Muscle layer of duodenum (tissue), 2 donors: ENCODE data around the gene PADI1.

Experiments used
- H3K27ac ChIP-seq: one replicate; pipeline ENCODE4 v1.7.0; 2013; ENCODE audit warnings: mild to moderate bottlenecking, low read length
- H3K27me3 ChIP-seq: one replicate; pipeline ENCODE4 v1.7.0; 2013; ENCODE audit warnings: low read depth, mild to moderate bottlenecking, control low read depth, low read length
- H3K36me3 ChIP-seq, 2 donors: one replicate each; pipeline ENCODE4 v1.7.0; 2013; ENCODE audit warnings: low read length in 2 of 2, control low read depth in 1 of 2, mild to moderate bottlenecking in 1 of 2; ENCODE audit not compliant: insufficient read depth in 2 of 2, control insufficient read depth in 1 of 2
- H3K4me1 ChIP-seq, 2 donors: one replicate each; pipeline ENCODE4 v1.7.0; 2013; ENCODE audit warnings: low read length in 2 of 2, mild to moderate bottlenecking in 2 of 2, control low read depth in 1 of 2, moderate library complexity in 1 of 2; ENCODE audit not compliant: insufficient read depth in 2 of 2, control insufficient read depth in 1 of 2
- H3K4me3 ChIP-seq, 2 donors: one replicate each; pipeline ENCODE4 v1.7.0; 2013; ENCODE audit warnings: low read length in 2 of 2, low read depth in 1 of 2, mild to moderate bottlenecking in 1 of 2
- H3K9me3 ChIP-seq, 2 donors: one replicate each; pipeline ENCODE4 v1.7.0; 2013; ENCODE audit warnings: low read length in 2 of 2, control low read depth in 1 of 2, mild to moderate bottlenecking in 1 of 2; ENCODE audit not compliant: control insufficient read depth in 1 of 2
- donor health status: healthy.

The PADI1 gene

GRCh38 chr1:17200246-17200645 is 4.7 kb upstream of the PADI1 start:
- no peaks in the 10 kb centered on the region for H3K27me3 ChIP-seq

GRCh38 chr1:17200756-17201155 is 4.2 kb upstream of the PADI1 start:
- Histone ChIP-seq H3K4me1 (no peaks in the 10 kb centered on the region), H3K27me3 (no peaks in the 10 kb centered on the region), H3K27ac (no peak overlapping the region), H3K4me3 (no peak overlapping the region), H3K36me3 (no peaks in the 10 kb centered on the region), H3K9me3 (no peaks in the 10 kb centered on the region)

More at GRCh38 chr1:17200246-17200645, 4.7 kb upstream of the PADI1 start:
- Histone ChIP-seq H3K9me3 (no peaks in the 10 kb centered on the region), H3K4me1 (no peaks in the 10 kb centered on the region), H3K4me3 (no peak overlapping the region), H3K36me3 (no peaks in the 10 kb centered on the region), H3K27ac (no peak overlapping the region)

GRCh38 chr1:17201201-17202021 is 3.5 kb upstream of the PADI1 start:
- Histone ChIP-seq H3K4me3 (no peak overlapping the region), H3K36me3 (no peaks in the 10 kb centered on the region), H3K27ac (no peak overlapping the region), H3K9me3 (no peaks in the 10 kb centered on the region), H3K4me1 (no peaks in the 10 kb centered on the region), H3K27me3 (no peaks in the 10 kb centered on the region)

GRCh38 chr1:17205652-17206051 is 724 bp downstream of the PADI1 start:
- Histone ChIP-seq H3K4me3 (no peak overlapping the region), H3K9me3 (no peaks in the 10 kb centered on the region), H3K4me1 (no peaks in the 10 kb centered on the region), H3K27me3 (no peaks in the 10 kb centered on the region), H3K27ac (no peak overlapping the region), H3K36me3 (no peaks in the 10 kb centered on the region)

GRCh38 chr1:17206196-17206595 is 1.3 kb downstream of the PADI1 start:
- no peak overlapping the region for H3K4me3 ChIP-seq
- no peaks in the 10 kb centered on the region for H3K36me3 ChIP-seq
- H3K4me1 ChIP-seq = no peaks in the 10 kb centered on the region
- H3K27ac ChIP-seq = no peak overlapping the region
- H3K27me3 ChIP-seq = no peaks in the 10 kb centered on the region
- H3K9me3 ChIP-seq = no peaks in the 10 kb centered on the region

GRCh38 chr1:17207046-17207445 is 2.1 kb downstream of the PADI1 start:
- Histone ChIP-seq H3K9me3 (no peaks in the 10 kb centered on the region), H3K36me3 (no peaks in the 10 kb centered on the region), H3K27ac (no peak overlapping the region), H3K27me3 (no peaks in the 10 kb centered on the region), H3K4me1 (no peaks in the 10 kb centered on the region), H3K4me3 (no peak overlapping the region)

GRCh38 chr1:17207540-17207939 is 2.6 kb downstream of the PADI1 start:
- H3K27me3 ChIP-seq = no peaks in the 10 kb centered on the region
- H3K9me3 ChIP-seq = no peaks in the 10 kb centered on the region

GRCh38 chr1:17207966-17208418 is 3.1 kb downstream of the PADI1 start:
- Histone ChIP-seq H3K36me3 (no peaks in the 10 kb centered on the region), H3K4me1 (peaks cover 0 to 6% of the 10 kb centered on the region in 2 donors), H3K27ac (no peak overlapping the region), H3K9me3 (no peaks in the 10 kb centered on the region), H3K4me3 (no peak overlapping the region), H3K27me3 (no peaks in the 10 kb centered on the region)

More at GRCh38 chr1:17207540-17207939, 2.6 kb downstream of the PADI1 start:
- H3K4me1 ChIP-seq = peaks cover 0 to 2% of the 10 kb centered on the region in 2 donors
- no peaks in the 10 kb centered on the region for H3K36me3 ChIP-seq
- no peak overlapping the region for H3K4me3 ChIP-seq
- no peak overlapping the region for H3K27ac ChIP-seq

- no peaks in the 10 kb centered on the region for H3K9me3 ChIP-seq
- peaks cover 5% of the 10 kb centered on the region for H3K27me3 ChIP-seq
- H3K4me3 ChIP-seq = no peak overlapping the region
- no peak overlapping the region for H3K27ac ChIP-seq
- no peaks in the 10 kb centered on the region for H3K36me3 ChIP-seq
- peaks cover 0 to 9% of the 10 kb centered on the region in 2 donors for H3K4me1 ChIP-seq
Observed at GRCh38 chr1:17208546-17208945, 3.6 kb downstream of the PADI1 start.

GRCh38 chr1:17209430-17209829 is 4.5 kb downstream of the PADI1 start:
- Histone ChIP-seq H3K9me3 (no peaks in the 10 kb centered on the region), H3K4me1 (peaks cover 0 to 9% of the 10 kb centered on the region in 2 donors), H3K27me3 (peaks cover 5% of the 10 kb centered on the region), H3K4me3 (no peak overlapping the region), H3K27ac (no peak overlapping the region), H3K36me3 (no peaks in the 10 kb centered on the region)

- no peaks in the 10 kb centered on the region for H3K36me3 ChIP-seq
- H3K27ac ChIP-seq = no peak overlapping the region
- peaks cover 5% of the 10 kb centered on the region for H3K27me3 ChIP-seq
- peaks cover 0 to 9% of the 10 kb centered on the region in 2 donors for H3K4me1 ChIP-seq
- H3K9me3 ChIP-seq = no peaks in the 10 kb centered on the region
- H3K4me3 ChIP-seq = no peak overlapping the region
Observed at GRCh38 chr1:17210176-17210575, 5.2 kb downstream of the PADI1 start.

- Histone ChIP-seq H3K4me3 (no peak overlapping the region), H3K4me1 (peaks cover 0 to 9% of the 10 kb centered on the region in 2 donors), H3K27me3 (peaks cover 5% of the 10 kb centered on the region)
Observed at GRCh38 chr1:17211377-17211776, 6.4 kb downstream of the PADI1 start.

More at GRCh38 chr1:17211377-17211776, 6.4 kb downstream of the PADI1 start:
- no peaks in the 10 kb centered on the region for H3K9me3 ChIP-seq
- H3K27ac ChIP-seq = no peak overlapping the region
- no peaks in the 10 kb centered on the region for H3K36me3 ChIP-seq
